ENCODE results near the gene VWA8.
"Not testable (repeated sequence)": the region's sequence is repeated elsewhere in the genome, so short reads cannot be mapped to it uniquely, and the experiment has no call there.

Gene VWA8

GRCh38 chr13:41862659-41863058, 98.2 kb downstream of the VWA8 start:
- H3K4me1 ChIP-seq (ENCODE audit: control insufficient read depth, insufficient read depth, low read length, unreplicated experiment); H3K79me2 ChIP-seq (ENCODE audit: control insufficient read depth, insufficient read depth, low read length, unreplicated experiment); H3K36me3 ChIP-seq (ENCODE audit: insufficient read depth, low read length); H3K27me3 ChIP-seq (ENCODE audit: insufficient read depth, low read length); H3K27ac ChIP-seq (ENCODE audit: low read depth, low read length); H3K4me3 ChIP-seq (ENCODE audit: low read depth, low read length); H2AFZ ChIP-seq (ENCODE audit: low read length, unreplicated experiment): not testable (repeated sequence)

- Histone ChIP-seq H3K79me2 (ENCODE audit: control insufficient read depth, insufficient read depth, low read length, unreplicated experiment) (no peaks in the 10 kb centered on the region), H3K27ac (ENCODE audit: low read depth, low read length) (no peak overlapping the region), H2AFZ (ENCODE audit: low read length, unreplicated experiment) (no peak overlapping the region), H3K4me3 (ENCODE audit: low read depth, low read length) (no peak overlapping the region), H3K27me3 (ENCODE audit: insufficient read depth, low read length) (no peaks in the 10 kb centered on the region), H3K4me1 (ENCODE audit: control insufficient read depth, insufficient read depth, low read length, unreplicated experiment) (peaks cover 11% of the 10 kb centered on the region), H3K36me3 (ENCODE audit: insufficient read depth, low read length) (no peaks in the 10 kb centered on the region)
Observed at GRCh38 chr13:41859565-41859964, 101.3 kb downstream of the VWA8 start.

- H3K27ac ChIP-seq (ENCODE audit: low read depth, low read length), result no peak overlapping the region
- H3K4me1 ChIP-seq (ENCODE audit: control insufficient read depth, insufficient read depth, low read length, unreplicated experiment), result peaks cover 12% of the 10 kb centered on the region
- no peaks in the 10 kb centered on the region for H3K79me2 ChIP-seq (ENCODE audit: control insufficient read depth, insufficient read depth, low read length, unreplicated experiment)
Observed at GRCh38 chr13:41858780-41859179, 102.1 kb downstream of the VWA8 start.

DNA sequence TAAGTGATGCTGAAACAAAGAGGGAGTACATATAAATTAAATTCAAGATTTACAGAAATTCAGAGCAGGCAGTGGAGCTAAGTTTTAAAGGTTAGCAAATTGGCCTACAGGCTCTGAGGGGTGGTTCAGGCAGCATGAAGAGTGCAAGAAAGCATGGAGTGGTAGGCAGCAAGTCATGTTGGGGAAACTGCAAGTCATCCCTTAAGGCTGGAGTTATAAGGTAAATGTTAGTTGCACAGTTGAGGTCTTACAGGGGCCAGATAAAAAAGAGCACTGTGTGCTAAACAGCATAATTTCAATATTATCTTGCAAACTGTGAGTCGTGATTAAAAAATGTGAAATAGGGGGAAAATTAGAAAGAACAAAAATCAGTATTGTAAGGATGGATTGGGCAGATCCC, 106.2 kb downstream of the VWA8 start:
- no peak overlapping the region for H2AFZ ChIP-seq (ENCODE audit: low read length, unreplicated experiment)
- peaks cover 10% of the 10 kb centered on the region for H3K36me3 ChIP-seq (ENCODE audit: insufficient read depth, low read length)
- H3K27ac ChIP-seq (ENCODE audit: low read depth, low read length), result peak overlapping the region; percentile 7; the same call in 1 of the 2 replicates
- H3K4me3 ChIP-seq (ENCODE audit: low read depth, low read length), result no peak overlapping the region
- H3K4me1 ChIP-seq (ENCODE audit: control insufficient read depth, insufficient read depth, low read length, unreplicated experiment), result peaks cover 6% of the 10 kb centered on the region
- no peaks in the 10 kb centered on the region for H3K27me3 ChIP-seq (ENCODE audit: insufficient read depth, low read length)
- no peaks in the 10 kb centered on the region for H3K79me2 ChIP-seq (ENCODE audit: control insufficient read depth, insufficient read depth, low read length, unreplicated experiment)

More at GRCh38 chr13:41858780-41859179, 102.1 kb downstream of the VWA8 start:
- Histone ChIP-seq H3K27me3 (ENCODE audit: insufficient read depth, low read length) (no peaks in the 10 kb centered on the region), H2AFZ (ENCODE audit: low read length, unreplicated experiment) (no peak overlapping the region), H3K36me3 (ENCODE audit: insufficient read depth, low read length) (peaks cover 2% of the 10 kb centered on the region; the same call in 1 of the 2 replicates), H3K4me3 (ENCODE audit: low read depth, low read length) (no peak overlapping the region)

DNA sequence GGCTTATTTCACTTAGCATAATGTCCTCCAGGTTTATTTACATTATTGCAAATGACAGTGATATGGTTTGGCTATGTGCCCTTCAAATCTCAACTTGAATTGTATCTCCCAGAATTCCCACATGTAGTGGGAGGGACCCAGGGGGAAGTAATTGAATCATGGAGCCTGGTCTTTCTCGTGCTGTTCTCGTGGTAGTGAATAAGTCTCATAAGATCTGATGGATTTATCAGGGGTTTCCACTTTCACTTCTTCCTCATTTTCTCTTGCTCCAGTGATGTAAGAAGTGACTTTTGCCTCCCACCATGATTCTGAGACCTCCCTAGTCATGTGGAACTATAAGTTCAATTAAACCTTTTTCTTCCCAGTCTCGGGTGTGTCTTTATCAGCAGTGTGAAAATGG, 109.6 kb downstream of the VWA8 start:
- Histone ChIP-seq H3K79me2 (ENCODE audit: control insufficient read depth, insufficient read depth, low read length, unreplicated experiment) (no peaks in the 10 kb centered on the region), H3K27me3 (ENCODE audit: insufficient read depth, low read length) (no peaks in the 10 kb centered on the region), H2AFZ (ENCODE audit: low read length, unreplicated experiment) (no peak overlapping the region), H3K36me3 (ENCODE audit: insufficient read depth, low read length) (peaks cover 10% of the 10 kb centered on the region), H3K4me1 (ENCODE audit: control insufficient read depth, insufficient read depth, low read length, unreplicated experiment) (peaks cover 11% of the 10 kb centered on the region), H3K4me3 (ENCODE audit: low read depth, low read length) (no peak overlapping the region), H3K27ac (ENCODE audit: low read depth, low read length) (no peak overlapping the region)

DNA sequence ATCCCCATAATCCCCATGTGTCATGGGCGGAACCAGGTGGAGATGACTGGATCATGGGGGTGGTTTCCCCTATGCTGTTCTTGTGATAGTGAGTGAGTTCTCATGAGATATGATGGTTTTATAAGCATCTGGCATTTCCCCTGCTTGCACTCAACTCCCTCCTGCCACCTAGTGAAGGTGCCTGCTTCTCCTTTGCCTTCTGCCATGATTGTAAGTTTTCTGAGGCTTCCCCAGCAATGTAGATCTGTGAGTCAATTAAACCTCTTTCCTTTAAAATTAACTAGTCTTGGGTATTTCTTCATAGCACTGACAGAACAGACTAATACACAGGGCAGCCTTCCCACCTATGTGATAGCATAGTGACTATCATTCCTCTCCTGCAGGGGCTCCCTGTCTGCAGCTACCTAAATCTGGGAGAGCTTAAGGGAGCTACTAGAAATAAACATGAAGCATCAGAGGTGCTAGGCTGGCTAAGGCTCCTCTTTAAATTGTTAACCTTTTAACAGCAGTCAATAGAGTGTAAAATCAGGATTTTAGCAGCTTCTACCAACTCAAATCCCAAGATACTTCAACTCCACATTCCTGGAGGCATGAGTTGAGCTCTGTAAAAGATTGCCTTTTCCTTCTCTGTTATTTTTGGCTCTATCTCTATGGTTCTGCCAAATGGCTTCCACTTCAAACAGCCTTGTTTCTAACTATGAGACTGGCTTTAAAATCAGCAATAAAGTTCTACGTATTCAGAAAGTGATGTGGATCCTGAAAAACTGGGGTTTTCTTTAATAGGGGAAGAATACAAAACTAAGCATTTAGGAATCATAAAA, 112.3 kb downstream of the VWA8 start:
- no peak overlapping the region for H3K4me3 ChIP-seq (ENCODE audit: low read depth, low read length)
- no peaks in the 10 kb centered on the region for H3K27me3 ChIP-seq (ENCODE audit: insufficient read depth, low read length)
- peak overlapping the region; percentile 5; the same call in 1 of the 2 replicates for H3K27ac ChIP-seq (ENCODE audit: low read depth, low read length)
- H2AFZ ChIP-seq (ENCODE audit: low read length, unreplicated experiment), result no peak overlapping the region
- no peaks in the 10 kb centered on the region for H3K79me2 ChIP-seq (ENCODE audit: control insufficient read depth, insufficient read depth, low read length, unreplicated experiment)
- peaks cover 7% of the 10 kb centered on the region for H3K36me3 ChIP-seq (ENCODE audit: insufficient read depth, low read length)
- peaks cover 6% of the 10 kb centered on the region for H3K4me1 ChIP-seq (ENCODE audit: control insufficient read depth, insufficient read depth, low read length, unreplicated experiment)

GRCh38 chr13:41847216-41847615, 113.7 kb downstream of the VWA8 start:
- peaks cover 6% of the 10 kb centered on the region for H3K4me1 ChIP-seq (ENCODE audit: control insufficient read depth, insufficient read depth, low read length, unreplicated experiment)
- H3K27me3 ChIP-seq (ENCODE audit: insufficient read depth, low read length), result no peaks in the 10 kb centered on the region
- H3K27ac ChIP-seq (ENCODE audit: low read depth, low read length), result no peak overlapping the region
- H3K4me3 ChIP-seq (ENCODE audit: low read depth, low read length), result no peak overlapping the region
- no peaks in the 10 kb centered on the region for H3K36me3 ChIP-seq (ENCODE audit: insufficient read depth, low read length)
- H3K79me2 ChIP-seq (ENCODE audit: control insufficient read depth, insufficient read depth, low read length, unreplicated experiment), result no peaks in the 10 kb centered on the region
- H2AFZ ChIP-seq (ENCODE audit: low read length, unreplicated experiment), result no peak overlapping the region

- Histone ChIP-seq H3K27ac (ENCODE audit: low read depth, low read length) (no peak overlapping the region), H3K36me3 (ENCODE audit: insufficient read depth, low read length) (no peaks in the 10 kb centered on the region), H3K79me2 (ENCODE audit: control insufficient read depth, insufficient read depth, low read length, unreplicated experiment) (no peaks in the 10 kb centered on the region), H2AFZ (ENCODE audit: low read length, unreplicated experiment) (no peak overlapping the region), H3K4me1 (ENCODE audit: control insufficient read depth, insufficient read depth, low read length, unreplicated experiment) (peaks cover 9% of the 10 kb centered on the region), H3K27me3 (ENCODE audit: insufficient read depth, low read length) (no peaks in the 10 kb centered on the region), H3K4me3 (ENCODE audit: low read depth, low read length) (no peak overlapping the region)
Observed at GRCh38 chr13:41842036-41842620, 118.8 kb downstream of the VWA8 start.

DNA sequence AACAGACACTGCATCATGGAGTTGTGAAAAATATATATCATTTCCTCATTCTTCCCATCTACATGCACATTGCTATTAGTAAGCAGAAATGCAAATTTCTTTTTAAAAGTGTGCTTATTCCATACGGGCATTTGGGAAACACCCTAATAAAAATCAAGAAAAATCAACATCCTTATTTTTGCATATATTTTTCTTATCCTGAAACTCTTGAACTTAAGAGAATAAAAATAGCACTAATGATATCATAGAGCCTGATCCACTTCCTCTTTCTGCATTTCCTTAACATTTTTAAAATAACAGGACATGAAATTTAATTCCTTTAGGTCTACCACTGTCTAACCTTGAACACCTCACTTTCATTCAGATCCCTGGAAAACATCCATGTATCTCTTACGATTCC, 123.3 kb downstream of the VWA8 start:
- Histone ChIP-seq H3K27me3 (ENCODE audit: insufficient read depth, low read length) (no peaks in the 10 kb centered on the region), H3K79me2 (ENCODE audit: control insufficient read depth, insufficient read depth, low read length, unreplicated experiment) (no peaks in the 10 kb centered on the region), H3K27ac (ENCODE audit: low read depth, low read length) (no peak overlapping the region), H3K4me3 (ENCODE audit: low read depth, low read length) (no peak overlapping the region), H3K36me3 (ENCODE audit: insufficient read depth, low read length) (0 out of 2 replicates have a peak, but pooled peaks cover 6% of the 10 kb centered on the region), H2AFZ (ENCODE audit: low read length, unreplicated experiment) (no peak overlapping the region), H3K4me1 (ENCODE audit: control insufficient read depth, insufficient read depth, low read length, unreplicated experiment) (peaks cover 23% of the 10 kb centered on the region)

- Histone ChIP-seq H2AFZ (ENCODE audit: low read length, unreplicated experiment) (no peak overlapping the region), H3K27me3 (ENCODE audit: insufficient read depth, low read length) (no peaks in the 10 kb centered on the region), H3K79me2 (ENCODE audit: control insufficient read depth, insufficient read depth, low read length, unreplicated experiment) (no peaks in the 10 kb centered on the region), H3K4me1 (ENCODE audit: control insufficient read depth, insufficient read depth, low read length, unreplicated experiment) (peaks cover 23% of the 10 kb centered on the region), H3K4me3 (ENCODE audit: low read depth, low read length) (no peak overlapping the region), H3K36me3 (ENCODE audit: insufficient read depth, low read length) (0 out of 2 replicates have a peak, but pooled peaks cover 6% of the 10 kb centered on the region), H3K27ac (ENCODE audit: low read depth, low read length) (no peak overlapping the region)
Observed at GRCh38 chr13:41835871-41836270, 125.0 kb downstream of the VWA8 start.

GRCh38 chr13:41834697-41835096, 126.2 kb downstream of the VWA8 start:
- not testable (repeated sequence) for H3K4me3 ChIP-seq (ENCODE audit: low read depth, low read length); H3K79me2 ChIP-seq (ENCODE audit: control insufficient read depth, insufficient read depth, low read length, unreplicated experiment); H3K36me3 ChIP-seq (ENCODE audit: insufficient read depth, low read length); H2AFZ ChIP-seq (ENCODE audit: low read length, unreplicated experiment); H3K27me3 ChIP-seq (ENCODE audit: insufficient read depth, low read length); H3K27ac ChIP-seq (ENCODE audit: low read depth, low read length)
- peaks cover 23% of the 10 kb centered on the region for H3K4me1 ChIP-seq (ENCODE audit: control insufficient read depth, insufficient read depth, low read length, unreplicated experiment)
